ENCODE data around the gene MDFI.

MDFI gene

DNA sequence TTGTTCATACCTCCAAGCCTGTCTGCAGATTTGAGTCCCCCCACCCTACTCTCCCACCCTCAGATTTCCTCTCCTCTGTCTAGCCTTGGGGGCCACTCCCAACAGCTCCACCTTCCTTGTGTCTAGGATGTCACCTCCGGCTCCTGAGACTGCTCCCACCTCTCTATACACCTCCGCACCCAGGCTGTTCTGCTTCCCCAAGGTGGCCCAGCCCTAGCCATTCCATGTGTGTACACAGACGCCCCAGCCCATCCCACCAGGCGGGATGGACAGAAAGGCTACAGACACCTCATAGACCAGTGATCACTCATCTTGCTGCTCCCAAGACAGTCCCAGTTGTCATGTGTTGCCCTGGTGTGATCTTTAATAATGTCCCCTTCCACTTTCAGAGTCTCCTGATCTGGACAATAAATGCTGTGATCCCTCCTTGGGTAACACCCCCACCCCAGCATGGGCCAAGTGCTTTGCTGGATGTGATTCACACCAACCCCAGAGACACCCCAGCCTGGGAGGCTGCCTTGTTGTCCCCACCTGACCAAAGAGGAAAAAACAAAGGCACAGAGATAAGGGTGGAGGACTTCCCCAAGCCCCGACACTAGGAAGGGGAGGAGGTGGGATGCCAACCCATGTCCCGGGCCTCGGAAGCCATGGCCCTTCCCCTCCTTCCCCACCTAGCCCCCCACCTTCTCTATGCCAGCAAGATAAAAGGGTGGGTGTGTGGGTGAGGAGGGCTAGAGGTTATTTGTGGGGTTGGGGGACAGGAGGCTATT lies 36.1 kb downstream of the MDFI start:
- no peak for DNase-seq

DNA sequence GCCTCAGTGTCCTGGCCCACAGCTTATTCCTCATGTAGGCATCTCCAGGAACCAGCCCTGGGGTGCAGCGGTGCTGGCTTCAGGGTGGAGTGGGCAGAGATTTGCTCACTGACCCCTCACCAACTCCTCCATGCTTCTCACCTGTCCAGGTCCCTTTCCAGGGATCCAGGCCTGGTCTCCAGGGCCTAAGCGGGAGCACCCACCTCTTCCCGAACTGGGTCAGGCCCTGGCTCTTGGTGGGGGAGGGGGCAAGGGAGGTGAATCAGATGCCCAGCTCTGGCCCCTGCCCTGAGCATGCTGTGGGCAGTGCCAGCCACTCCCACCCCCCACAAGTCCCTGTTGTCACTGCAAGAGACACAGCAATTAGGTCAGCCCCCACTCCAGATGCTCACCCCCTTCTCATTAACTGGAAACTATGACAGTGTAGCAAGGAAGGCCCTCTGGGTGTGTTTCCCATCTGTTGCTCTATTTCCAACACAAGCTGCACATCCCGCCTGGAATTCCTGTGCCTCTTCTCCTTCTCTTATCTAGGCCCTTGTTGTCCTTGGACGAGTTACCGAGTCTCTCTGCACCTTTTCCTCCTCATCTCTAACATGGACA lies 37.0 kb downstream of the MDFI start:
- DNase-seq: no peak

DNA sequence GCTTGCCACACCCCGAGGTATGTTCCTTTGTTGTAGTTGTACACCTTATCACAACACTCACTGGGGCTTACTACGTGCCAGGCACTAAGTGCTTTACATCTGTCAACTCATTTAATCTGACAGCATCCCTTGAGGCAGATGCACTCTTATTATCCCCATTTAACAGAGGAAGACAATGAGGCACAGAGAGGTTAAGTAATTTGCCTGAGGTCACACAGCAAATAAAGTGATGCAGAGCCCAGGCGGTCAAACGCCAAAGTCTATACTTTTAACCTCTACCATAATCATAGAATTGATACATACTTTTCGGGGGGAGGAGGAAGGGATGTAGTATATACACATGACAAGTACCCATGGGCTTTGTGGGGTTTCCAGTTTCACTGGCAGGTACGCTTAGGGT lies 37.7 kb downstream of the MDFI start:
- no peak for DNase-seq

DNA sequence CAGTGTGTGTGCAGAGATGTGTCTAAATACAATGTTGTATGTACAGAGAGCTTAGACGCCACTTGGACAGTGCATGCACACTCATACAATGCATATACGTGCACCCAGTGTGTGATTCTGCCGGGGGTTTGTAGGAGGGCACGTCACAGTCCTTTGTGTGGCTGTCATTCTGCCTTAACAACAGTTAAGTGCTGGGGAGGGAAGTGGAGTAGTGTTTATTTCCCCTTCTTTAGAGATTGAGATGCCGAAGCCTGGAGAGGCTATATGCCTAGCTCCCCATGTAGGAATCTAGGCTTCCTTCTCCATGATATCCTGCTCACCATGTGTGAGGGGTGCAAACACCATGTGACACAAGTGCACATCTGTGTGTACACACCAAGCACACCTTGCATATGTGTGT lies 38.2 kb downstream of the MDFI start:
- no peak for DNase-seq

DNA sequence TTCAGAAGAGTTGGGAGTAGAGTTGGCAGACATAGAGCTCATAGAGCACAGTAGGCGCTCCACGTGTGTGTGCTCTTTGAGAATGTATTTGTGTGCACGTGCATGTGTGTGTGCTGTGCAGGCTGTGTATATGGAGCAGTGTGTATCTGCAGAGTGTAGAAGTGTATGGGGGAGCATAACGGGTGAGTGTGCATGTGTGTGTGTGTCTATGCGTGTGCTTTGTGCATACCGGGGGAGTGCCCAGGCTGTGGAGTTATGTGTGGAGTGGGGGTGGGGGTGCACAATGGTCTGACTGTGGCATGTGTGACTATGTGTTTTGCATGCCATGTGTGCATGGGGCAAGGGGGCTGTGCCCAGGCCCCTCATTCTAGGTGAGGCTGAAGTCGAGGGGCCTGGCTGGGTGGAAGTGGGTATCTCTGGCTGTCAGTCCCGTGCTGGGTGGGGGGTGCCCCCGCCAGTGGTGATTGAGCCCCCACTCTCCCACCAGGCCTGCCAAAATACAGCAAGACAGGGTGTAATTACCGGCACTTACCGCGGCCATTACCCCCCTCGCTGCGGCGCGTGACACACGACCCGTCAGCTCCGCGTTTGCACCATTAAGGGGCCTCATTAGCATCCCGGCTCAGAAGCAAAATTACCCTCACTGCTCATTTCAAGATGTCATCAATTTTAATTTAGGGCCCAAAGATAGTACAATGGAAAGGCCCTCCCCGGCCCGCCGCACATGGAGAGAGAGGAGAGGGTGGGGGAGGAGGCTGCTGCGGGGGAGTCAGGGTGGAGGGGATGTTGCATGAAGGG lies 39.1 kb downstream of the MDFI start:
- DNase-seq: no peak

DNA sequence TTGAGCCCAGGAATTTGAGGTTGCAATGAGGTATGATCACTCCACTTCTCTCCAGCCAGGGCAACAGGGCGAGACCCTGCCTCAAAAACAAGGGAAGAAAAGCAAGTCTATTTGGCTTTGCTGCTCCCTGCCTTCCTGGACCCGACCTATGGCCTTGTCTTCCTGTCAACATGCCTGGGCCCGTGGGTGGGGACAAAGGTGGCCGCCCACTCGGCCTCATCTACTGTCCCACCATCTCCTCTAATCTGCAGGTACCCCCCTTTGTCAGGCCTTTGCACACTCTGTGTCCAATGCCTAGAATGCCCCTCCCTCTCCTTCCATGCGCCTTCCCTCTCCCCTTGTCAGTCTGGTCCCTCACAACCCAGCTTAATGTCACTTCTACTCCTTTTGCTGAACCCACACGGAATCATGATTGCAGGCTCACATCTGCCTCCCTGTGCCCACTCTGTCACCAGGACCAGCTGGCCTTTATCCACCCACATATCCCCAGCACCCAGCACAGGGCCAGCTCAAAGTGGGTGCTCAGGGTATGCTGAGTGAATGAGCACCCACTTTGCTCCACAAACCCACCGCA lies 40.3 kb downstream of the MDFI start:
- DNase-seq: no peak

DNA sequence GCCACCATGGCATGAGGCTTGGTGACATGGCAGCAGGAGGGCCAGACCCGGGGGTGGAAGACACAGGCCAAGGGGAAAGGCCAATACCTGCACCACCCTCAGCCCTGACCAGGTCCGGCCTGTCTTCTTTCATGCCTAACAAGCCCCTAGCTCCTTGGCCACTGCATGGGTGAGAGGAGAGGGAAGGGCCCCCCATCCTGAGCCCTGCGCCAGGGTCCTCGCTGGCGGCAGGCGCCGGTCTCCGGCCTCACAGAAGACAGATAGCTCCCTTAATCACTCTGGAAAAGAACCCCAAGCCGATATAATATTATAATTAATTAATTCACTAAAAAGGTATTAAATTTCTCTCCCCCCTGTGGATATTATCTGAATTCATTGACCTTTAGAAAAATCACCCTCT lies 41.4 kb downstream of the MDFI start:
- DNase-seq: no peak

DNA sequence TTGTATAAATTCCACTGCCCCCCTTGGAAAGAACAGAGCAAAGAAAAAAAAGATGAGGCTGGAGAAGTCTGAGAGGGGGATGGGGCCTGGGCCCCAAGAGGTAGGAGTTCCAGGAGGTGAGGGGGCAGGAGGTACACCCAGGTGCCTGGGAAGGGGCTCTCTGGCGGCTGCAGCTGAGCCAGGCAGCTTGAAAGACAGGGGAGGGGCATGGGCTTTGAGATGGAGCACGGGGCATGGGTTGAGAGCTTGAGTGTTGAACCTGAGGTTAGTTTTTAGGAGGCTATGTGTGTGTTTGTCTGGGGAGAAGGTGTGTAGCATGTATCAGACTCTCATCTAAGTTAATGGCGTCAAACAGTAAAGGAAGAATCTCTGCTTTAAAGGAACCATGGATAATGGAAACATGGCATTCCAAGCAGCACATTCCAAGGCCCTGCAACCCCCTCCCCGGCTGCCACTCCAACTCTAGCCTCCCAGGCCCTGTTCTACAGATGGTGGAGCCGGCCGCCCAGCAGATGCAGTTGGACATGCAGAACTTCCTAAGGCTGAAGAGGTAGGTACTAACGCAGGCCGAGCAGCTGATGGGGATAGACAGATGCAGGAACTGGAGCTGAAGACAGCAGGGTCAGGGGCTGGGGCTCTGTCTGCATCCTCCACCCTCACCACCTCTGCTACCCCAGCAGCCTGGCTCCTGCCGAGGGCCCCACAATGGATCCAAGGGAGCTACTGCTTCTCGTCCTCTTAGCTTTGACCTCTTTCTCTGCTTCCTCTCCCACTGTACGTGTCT lies 42.1 kb downstream of the MDFI start:
- no peak for DNase-seq

DNA sequence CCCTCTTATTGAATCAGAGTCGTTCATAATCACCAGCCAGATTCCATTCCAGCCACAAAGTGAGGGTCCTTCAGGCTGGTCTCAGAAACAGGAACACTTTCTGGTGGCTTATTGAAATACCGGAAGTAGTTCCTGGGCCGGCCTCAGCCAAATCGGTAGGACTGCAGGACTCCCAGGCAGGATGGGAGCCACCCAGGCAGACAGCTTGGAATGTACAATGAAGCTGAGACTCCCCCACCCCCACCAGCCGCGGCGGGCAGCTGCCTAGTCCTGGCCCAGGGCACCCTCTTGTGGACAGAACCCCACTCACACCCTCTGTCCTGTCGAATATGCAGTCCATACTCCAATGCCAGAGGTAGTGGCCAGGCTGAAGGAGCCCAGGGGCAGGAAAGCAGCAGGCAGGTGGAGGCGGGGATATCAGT lies 43.8 kb downstream of the MDFI start:
- peak; percentile 72 to 81 for DNase-seq

DNA sequence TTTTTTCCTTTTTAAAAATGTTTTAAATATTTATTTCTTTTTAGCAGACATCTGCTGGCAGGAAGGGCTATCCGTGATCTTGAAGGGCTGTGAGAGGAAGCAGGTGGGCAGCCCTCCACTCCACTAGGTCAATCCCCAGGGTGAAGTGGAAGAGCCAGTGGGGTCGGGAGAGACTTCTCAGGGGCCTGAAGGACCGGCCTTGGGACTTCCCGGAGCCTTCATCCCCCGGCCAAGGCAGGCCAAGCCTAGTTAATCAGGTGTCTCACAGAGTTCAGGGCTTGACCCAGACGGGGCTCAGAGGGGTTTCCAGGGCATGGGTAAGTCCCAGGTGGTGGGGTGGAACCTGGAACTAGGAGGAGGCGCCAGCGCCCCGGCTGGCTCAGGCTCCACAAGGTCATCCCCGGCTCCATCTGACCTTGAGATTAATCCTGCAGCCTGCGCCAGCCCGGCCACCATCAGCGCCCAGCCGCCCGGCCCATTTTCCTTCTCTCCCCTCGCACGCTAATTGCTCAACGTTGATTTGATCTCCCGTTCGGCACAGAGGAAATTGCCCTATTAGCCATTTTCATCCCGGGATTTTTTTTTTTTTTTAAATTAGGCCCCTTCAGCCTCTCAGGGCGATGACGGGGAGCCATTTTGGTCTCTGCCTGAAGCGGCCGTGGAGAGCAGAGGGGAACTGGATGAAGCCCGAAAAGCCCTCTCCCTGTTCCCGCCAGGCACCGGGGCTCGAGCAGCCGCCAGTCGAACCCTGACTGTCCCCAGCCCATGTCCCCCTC lies 44.4 kb downstream of the MDFI start:
- DNase-seq: no peak

DNA sequence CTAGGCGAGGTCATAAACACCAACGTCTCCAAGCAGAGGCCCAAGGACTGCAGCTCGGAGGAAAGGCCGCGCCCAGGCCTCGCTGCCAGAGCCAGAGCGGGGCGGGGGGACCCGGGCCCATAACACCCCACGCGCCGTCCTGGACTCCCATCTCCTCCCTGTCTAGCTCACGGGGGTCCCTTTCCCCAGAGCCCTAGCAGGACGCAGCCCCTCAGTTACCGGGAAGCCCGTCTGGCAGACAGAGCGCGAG lies 44.9 kb downstream of the MDFI start:
- no peak for DNase-seq

DNA sequence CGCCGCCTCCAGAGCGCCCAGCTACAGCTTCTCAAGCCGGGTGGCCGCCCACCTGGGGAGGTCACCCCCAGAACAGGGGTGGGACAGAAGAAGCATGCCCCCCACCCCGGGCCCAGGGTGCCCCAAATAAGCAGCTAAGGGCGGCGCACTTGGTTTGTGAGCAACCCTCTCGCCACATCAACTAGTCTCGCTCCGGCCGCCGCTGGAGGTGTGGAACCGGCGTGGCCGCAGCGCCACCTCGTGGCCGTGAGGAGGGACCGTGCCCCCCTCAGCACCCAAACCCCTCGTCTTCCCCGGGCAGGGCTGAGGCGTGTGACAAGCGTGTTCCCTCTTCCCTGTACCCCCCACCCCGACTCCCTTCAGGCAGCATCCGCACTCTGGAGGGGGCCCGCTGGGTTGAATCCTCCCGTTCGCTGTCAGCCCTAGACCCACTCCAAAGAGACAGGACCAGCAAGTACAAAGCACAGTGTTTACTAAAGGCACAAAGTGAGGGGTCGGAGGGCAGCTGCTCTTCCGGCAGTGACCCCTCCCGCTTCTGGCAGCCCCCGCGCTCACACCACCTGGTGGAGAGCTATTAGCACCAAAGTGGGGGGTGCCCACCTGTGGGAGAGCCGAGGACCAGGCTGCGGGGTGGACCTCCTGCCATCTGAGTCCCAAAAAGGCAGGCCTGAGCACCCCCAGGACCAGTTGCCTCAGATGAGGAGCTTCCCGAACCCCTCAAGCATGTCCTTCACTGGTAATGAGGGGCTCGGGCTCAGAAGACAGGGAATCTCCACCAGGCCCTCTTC lies 45.4 kb downstream of the MDFI start:
- peak; percentile 76 to 82 for DNase-seq

DNA sequence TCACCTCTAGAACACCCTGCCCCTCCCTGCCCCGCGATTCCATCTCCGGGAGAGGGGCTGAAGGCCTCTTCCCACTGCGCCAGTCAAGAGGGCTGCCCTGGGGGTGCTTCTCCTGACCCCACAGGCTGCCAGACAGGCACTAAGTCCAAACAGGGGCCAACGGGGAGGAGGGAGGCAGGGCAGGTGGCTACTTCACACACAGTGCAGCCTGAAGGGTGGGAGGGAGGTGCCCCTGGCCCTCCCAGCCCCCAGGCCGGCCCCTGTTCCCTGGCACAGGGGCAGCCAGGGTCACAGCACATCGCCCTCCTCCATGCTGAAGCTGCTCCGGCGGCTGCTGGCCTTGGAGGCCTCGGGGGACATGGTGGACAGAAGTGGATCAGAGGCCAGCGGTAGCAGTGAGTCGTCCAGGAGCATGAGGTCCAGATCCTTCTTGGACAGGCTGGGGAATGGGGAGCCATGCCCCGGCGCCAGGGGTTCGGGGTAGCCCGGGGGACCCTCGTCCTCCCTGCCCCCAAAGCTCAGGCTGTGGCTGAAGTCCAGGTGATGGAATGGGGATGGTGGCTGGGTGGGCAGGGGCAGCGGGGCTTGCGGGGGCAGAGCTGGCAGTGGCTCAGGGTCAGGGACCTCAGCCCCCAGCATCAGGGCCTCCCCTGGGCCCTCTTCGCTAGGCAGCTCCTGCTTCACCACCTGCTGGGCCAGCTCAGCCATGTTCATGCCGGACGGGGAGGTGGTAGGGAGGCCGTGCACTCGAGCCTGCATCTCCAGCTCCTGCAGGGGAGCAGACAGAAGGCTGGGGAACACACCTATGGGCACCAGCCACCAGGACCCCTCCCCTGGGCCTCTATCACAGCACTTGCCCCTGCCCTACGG lies 46.3 kb downstream of the MDFI start:
- no peak for DNase-seq

DNA sequence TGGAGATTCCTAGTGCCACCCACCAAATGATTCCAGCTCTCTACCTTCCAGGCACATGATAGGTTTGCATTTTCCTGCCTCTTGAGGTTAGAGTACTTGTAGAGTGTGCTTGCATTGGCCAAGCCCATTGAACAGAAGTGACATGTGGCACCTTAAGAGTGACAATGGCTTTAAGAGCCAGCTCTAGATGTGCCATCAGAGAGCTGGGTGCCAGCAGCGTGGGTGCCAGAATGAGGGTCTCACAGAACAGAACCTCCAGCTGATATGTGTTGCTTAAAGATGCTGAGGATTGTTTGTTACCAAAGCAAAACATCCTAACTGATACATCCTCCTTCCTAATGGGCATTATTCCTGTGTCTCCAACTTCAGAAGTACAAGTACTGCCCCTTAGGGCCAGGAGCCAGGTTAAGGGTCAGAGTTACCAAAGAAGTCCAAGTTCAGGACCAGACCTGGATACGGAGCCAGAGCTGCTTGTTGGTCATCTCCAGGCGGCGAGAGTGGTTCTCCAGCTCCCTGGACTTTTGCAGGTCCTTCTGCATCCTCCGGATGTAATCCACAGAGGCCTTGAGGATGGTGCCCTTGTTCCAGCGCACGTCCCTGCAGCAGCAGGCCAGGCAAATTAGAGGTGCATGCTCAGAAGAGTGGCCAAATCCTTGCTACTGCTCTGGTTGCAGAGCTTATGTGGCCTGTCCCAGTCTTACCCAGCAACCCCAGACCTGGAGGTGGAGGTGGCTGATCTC lies 47.5 kb downstream of the MDFI start:
- no peak for DNase-seq

DNA sequence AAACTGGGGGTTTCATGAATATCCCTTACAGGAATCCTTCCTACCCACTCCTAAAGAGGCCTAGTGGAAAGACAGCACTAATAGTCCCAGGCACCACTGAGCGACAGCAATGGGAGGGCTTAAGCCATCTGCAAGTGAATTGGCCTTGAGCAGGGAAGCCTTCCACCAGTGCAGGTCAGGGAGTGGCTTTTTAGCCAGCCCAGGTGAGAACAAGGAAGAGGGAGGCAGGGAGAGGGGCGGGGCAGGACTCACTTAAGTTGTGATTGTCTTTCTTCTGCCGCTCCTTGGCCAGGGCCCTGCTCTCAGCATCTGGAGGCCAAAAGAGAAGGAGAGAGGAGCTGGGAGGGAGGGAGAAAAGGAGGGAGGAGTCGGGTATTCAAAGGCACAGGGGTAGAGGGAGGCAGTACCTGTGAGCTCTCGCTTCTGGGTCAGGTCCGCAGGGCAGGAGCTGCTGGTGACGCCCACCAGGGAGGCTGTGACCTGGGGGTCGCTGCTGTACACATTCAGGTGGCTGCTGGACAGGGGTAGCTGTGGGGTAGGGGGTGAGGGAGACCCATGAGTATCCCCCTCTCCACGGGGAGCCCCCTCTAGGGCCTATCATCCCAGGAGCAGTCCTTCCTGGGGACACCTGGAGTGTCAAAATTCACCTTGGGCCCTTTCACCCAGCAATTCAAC lies 49.4 kb downstream of the MDFI start:
- no peak for DNase-seq

DNA sequence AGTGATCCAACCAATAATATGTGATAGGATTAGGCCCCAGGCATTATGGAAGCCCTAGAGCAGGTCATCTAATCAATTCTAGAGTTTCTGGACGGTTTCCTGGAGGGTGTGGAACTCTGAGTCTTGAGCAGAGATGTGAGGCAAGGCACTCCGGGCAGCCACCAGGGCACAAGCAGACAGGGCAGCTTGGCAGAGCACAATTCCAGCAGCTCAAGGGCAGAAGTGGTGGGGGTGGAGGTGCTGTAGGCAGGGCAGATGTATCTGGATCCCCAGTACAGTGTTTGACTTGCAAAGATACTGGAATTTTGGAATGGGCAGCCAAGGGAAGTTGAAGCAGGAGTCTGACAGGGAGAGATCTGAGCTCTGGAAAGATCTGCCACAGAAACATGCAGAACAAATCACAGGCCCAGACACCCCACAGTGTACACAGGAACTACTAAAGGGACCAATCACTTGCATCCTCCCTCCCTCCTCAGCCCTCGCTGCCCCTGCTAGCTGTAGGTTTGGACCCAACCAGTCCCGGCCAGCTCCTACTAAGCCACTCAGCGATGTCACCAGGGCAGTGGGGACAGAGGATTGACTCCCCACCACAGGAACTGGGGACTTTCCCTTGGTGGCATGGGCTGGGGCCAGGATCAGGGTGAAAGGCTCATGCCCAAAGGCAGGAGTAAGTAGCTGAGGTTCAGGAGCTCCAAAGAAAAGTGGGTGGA lies 50.1 kb downstream of the MDFI start:
- no peak for DNase-seq

DNA sequence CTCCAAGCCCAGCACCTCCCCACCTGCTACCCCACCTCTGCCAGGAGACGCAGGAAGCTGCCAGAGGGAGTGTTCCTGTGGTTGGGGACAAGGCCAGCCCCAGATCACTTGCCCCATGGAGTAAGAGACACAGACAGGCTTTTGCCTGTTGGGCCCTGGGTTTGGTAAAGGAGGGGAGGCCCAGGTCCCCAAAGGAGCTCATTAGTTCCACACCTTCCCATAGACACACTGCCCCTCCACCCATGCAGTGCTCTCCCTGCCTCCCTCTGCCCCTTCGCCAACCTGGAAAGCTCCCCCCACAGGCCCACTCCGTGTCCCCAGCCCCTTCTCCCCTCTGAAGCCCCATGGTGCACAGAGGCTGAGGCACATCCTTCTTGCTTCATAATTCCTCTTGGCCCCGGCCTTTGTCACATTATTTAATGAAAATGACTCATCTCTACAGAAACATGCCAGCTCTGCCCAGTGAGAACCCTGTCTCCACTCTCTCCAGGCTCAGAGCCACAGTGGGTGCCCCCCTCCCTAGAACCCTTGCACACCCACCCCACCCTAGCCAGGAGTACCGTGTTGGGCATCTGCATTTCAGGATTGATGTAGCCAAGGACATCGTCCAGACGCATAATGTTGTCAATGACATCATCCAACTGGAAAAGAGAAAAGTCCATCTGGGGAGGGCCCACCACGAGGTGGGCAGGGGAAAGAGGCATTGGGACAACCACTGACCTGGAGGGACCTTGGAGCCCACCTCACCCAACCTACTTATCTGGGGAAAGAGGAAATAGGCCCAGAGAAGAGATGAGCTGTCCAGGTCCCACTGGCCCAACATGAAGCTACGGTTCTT lies 51.1 kb downstream of the MDFI start:
- no peak for DNase-seq

Measured in Kasumi-1 (cell line).